WI38 (cell line): ENCODE data around the gene USP44.

ENCODE experiments used
- H3K4me3 ChIP-seq: 2 replicates; pipeline ENCODE4 v1.5.1; 2011; ENCODE audit warnings: low read depth, mild to moderate bottlenecking, control low read depth, low read length
- TF ChIP-seq, protein P1 (sequence below): IDR thresholded peaks from 2 replicates; pipeline ENCODE4 v1.5.1; 2012; ENCODE audit warnings: low read depth, mild to moderate bottlenecking, control low read depth, low read length

Gene USP44

DNA sequence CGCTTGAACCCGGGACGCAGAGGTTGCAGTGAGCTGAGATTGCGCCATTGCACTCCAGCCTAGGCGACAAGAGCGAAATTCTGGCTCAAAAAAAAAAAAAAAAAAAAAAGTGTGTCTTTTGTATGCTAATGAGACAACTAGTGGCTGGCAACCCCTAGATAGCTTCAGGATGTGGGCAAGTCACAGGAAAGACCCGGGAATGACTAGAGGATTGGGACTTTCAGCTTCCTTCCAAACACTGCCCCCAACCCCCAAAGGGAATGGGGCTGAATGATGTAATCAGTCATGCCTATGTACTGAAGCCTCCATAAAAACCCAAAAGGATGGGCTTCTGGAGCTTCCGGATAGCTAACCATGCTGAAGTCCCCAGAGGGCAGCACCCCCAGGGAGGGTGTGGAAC lies 28.6 kb downstream of the USP44 start:
- H3K4me3 ChIP-seq: no peak overlapping the region
- TF ChIP-seq, protein P1, sequence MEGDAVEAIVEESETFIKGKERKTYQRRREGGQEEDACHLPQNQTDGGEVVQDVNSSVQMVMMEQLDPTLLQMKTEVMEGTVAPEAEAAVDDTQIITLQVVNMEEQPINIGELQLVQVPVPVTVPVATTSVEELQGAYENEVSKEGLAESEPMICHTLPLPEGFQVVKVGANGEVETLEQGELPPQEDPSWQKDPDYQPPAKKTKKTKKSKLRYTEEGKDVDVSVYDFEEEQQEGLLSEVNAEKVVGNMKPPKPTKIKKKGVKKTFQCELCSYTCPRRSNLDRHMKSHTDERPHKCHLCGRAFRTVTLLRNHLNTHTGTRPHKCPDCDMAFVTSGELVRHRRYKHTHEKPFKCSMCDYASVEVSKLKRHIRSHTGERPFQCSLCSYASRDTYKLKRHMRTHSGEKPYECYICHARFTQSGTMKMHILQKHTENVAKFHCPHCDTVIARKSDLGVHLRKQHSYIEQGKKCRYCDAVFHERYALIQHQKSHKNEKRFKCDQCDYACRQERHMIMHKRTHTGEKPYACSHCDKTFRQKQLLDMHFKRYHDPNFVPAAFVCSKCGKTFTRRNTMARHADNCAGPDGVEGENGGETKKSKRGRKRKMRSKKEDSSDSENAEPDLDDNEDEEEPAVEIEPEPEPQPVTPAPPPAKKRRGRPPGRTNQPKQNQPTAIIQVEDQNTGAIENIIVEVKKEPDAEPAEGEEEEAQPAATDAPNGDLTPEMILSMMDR: no peak

DNA sequence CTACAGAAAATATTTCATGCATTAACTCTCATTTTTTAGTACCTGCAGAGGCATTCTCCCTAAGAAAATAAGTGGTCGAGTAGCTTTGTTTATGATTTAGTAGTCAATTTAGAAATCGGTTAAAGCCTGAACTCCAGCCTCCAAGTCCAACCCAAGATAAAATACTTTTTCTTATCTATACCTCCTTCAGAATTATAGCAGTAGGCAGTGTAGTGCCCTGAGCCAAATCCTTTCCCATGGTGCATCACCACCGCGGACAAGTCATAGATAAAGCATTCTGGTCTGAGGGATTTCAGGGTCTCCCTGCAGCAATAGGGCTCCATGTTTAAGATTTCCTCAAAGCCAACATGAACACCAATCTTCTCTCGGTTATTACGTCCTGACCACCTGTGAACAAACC lies 30.5 kb downstream of the USP44 start:
- TF ChIP-seq, protein P1: no peak
- no peak overlapping the region for H3K4me3 ChIP-seq

DNA sequence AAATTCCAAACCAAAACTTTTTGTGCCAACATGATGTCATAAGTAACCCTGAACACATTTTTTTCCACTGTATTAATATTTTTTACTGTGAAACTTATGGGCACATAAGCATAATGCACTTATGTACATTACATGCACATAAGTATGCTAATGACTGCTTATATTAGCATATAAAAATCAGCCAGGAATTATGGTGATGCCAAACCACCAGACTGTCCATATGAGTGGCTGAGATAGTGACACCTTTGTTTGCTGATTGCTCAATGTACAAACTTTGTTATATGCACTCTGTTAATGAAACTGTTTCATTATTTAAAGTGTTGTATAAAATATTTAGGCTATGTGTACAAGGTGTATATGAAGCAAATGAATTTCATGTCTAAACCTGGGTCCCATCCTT lies 32.3 kb downstream of the USP44 start:
- no peak overlapping the region for H3K4me3 ChIP-seq
- TF ChIP-seq, protein P1: no peak

- H3K4me3 ChIP-seq: no peak overlapping the region
- TF ChIP-seq, protein P1: no peak
These were observed 34.0 kb downstream of the USP44 start for GRCh38 chr12:95517246-95517645.

DNA sequence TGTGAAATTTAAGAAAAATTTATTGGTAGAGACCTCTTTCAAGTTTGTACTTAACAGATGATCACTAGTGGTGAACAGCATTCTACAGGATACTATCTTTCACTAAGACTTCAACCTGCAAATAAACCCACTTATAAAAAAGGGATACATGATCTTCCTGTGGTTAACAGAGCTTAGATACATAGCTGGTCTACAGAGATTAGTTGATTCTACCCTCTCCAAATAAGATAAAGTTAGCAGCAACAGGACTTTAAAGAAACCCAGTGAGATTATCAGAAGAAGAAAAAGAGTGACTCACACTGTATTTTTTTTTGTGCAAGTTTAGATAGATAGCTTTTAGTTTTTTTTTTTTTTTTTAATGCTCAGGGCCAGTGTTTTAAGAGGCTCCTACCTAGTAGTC lies 34.5 kb downstream of the USP44 start:
- TF ChIP-seq, protein P1: no peak

GRCh38 chr12:95515197-95515596 lies 36.1 kb downstream of the USP44 start:
- TF ChIP-seq, protein P1: no peak
- no peak overlapping the region for H3K4me3 ChIP-seq

More for the DNA sequence above, 34.5 kb downstream of the USP44 start:
- no peak overlapping the region for H3K4me3 ChIP-seq

DNA sequence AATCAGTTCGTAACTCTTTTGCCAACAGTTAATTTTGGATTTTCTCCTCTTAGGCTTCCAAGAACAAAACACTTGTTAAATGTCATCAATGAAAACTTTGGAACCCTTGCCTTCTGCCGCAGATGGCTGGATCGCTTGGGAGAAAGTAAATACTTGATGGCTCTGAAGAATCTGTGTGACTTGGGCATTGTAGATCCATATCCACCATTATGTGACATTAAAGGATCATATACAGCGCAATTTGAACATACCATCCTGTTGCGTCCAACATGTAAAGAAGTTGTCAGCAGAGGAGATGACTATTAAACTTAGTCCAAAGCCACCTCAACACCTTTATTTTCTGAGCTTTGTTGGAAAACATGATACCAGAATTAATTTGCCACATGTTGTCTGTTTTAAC lies 37.7 kb downstream of the USP44 start:
- TF ChIP-seq, protein P1: no peak
- no peak overlapping the region for H3K4me3 ChIP-seq
